ENCODE results near the gene SECTM1.

SECTM1 gene

DNA sequence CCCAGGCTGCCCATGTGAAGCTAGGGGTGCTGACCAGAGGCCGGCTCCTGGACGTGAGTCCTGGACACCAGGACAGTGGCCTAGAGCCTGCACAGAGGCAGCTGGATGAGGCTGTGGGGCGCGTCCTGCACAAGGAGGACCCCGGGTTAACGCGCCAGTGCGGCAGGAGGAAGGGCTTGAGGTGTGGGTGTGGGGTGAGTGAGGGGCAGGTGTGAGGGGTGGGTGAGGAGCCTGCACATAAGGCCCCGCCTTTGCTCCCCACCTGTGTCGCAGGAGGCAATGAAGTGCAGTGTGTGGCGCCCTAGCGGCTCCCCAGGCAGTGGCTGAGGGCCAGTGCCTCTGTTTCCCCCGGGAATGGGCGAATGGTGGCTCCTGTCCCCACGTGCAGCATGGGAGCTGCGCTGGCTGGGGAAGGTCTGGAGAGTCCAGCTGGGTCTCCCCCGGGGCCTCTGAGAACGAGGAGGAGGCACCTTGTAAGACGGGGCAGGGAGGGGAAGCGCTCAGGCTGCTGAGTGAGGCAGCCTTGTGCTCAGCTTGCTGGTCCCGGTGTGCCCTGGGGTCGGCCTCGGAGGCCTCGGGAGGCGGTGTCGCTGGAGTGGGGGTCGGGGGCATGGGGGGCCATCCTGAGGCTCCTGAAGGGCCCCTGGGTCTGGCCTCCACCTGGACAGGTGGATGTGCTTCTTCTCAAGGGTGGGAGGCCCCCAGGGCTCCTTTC lies 19.4 kb downstream of the SECTM1 start:
- no peaks in the 10 kb centered on the region for H3K9me3 ChIP-seq (ENCODE audit: control insufficient read depth in 5 of 5, low read length in 5 of 5)
- no peaks in the 10 kb centered on the region for H3K36me3 ChIP-seq (ENCODE audit: control insufficient read depth in 5 of 5, insufficient read depth in 5 of 5, low read length in 5 of 5)
- H3K27me3 ChIP-seq (ENCODE audit: control insufficient read depth in 5 of 5, insufficient read depth in 4 of 5, low read length in 5 of 5), result peaks cover 27 to 55% (median 49%) of the 10 kb centered on the region in 5 donors
- no peak overlapping the region for H3K27ac ChIP-seq (ENCODE audit: low read depth, low read length)
- no peak overlapping the region for H3K9ac ChIP-seq (ENCODE audit: low read length in 5 of 5)
- no peak overlapping the region for H3K4me3 ChIP-seq (ENCODE audit: low read depth in 1 of 5, low read length in 5 of 5)
- H3K4me1 ChIP-seq (ENCODE audit: control insufficient read depth in 5 of 5, insufficient read depth in 5 of 5, low read length in 5 of 5), result peaks cover 0 to 25% (median 6%) of the 10 kb centered on the region in 5 donors

DNA sequence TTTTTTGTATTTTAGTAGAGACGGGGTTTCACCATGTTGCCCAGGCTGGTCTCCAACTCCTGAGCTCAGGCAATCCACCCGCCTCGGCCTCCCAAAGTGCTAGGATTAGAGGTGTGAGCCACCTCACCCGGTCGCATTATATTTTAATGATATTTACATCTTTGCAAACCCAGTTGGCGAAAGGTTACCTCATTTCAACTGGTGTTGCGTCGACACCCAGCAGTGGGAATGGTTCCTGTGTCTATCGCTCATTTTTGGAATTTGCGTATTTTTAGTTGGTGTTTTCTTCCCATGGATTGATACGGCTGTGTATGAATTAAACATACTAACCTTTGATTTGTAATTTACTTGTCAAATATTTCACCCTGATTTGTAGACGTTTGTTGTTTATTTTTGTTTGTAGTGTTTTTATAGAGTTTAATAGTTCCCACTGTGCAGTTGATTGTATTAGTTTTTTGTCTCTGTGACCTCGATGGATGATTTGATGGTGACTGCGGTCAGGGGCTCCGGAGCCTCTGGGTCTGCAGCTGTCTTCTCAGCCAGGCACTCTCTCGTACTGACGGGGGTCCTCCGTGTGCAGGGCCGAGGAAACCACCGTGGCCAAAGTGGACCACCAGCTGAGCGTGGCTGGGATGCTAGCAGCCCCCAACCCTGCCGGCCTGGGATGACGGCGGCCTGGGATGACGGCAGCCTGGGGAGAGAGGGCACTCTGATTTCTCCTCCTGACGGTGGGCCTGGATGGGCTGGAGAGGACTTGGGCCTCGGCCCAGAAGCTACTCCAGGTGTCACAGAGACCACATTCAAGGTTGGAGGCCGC lies 20.2 kb downstream of the SECTM1 start:
- peaks cover 30 to 55% (median 49%) of the 10 kb centered on the region in 5 donors for H3K27me3 ChIP-seq (ENCODE audit: control insufficient read depth in 5 of 5, insufficient read depth in 4 of 5, low read length in 5 of 5)
- H3K27ac ChIP-seq (ENCODE audit: low read depth, low read length), result no peak overlapping the region

GRCh38 chr17:82311971-82312370 lies 21.6 kb downstream of the SECTM1 start:
- Histone ChIP-seq H3K4me1 (ENCODE audit: control insufficient read depth in 5 of 5, insufficient read depth in 5 of 5, low read length in 5 of 5) (peaks cover 0 to 25% (median 6%) of the 10 kb centered on the region in 5 donors), H3K9ac (ENCODE audit: low read length in 5 of 5) (no peak overlapping the region), H3K27ac (ENCODE audit: low read depth, low read length) (no peak overlapping the region), H3K4me3 (ENCODE audit: low read depth in 1 of 5, low read length in 5 of 5) (no peak overlapping the region), H3K9me3 (ENCODE audit: control insufficient read depth in 5 of 5, low read length in 5 of 5) (no peaks in the 10 kb centered on the region), H3K36me3 (ENCODE audit: control insufficient read depth in 5 of 5, insufficient read depth in 5 of 5, low read length in 5 of 5) (no peaks in the 10 kb centered on the region), H3K27me3 (ENCODE audit: control insufficient read depth in 5 of 5, insufficient read depth in 4 of 5, low read length in 5 of 5) (peaks cover 34 to 54% (median 47%) of the 10 kb centered on the region in 5 donors)

More for the DNA sequence above, 20.2 kb downstream of the SECTM1 start:
- Histone ChIP-seq H3K9ac (ENCODE audit: low read length in 5 of 5) (no peak overlapping the region), H3K4me1 (ENCODE audit: control insufficient read depth in 5 of 5, insufficient read depth in 5 of 5, low read length in 5 of 5) (peaks cover 0 to 25% (median 6%) of the 10 kb centered on the region in 5 donors), H3K4me3 (ENCODE audit: low read depth in 1 of 5, low read length in 5 of 5) (no peak overlapping the region), H3K9me3 (ENCODE audit: control insufficient read depth in 5 of 5, low read length in 5 of 5) (no peaks in the 10 kb centered on the region), H3K36me3 (ENCODE audit: control insufficient read depth in 5 of 5, insufficient read depth in 5 of 5, low read length in 5 of 5) (no peaks in the 10 kb centered on the region)

- peaks cover 0 to 17% (median 5%) of the 10 kb centered on the region in 5 donors for H3K4me1 ChIP-seq (ENCODE audit: control insufficient read depth in 5 of 5, insufficient read depth in 5 of 5, low read length in 5 of 5)
- no peaks in the 10 kb centered on the region for H3K9me3 ChIP-seq (ENCODE audit: control insufficient read depth in 5 of 5, low read length in 5 of 5)
- H3K36me3 ChIP-seq (ENCODE audit: control insufficient read depth in 5 of 5, insufficient read depth in 5 of 5, low read length in 5 of 5), result no peaks in the 10 kb centered on the region
- H3K27me3 ChIP-seq (ENCODE audit: control insufficient read depth in 5 of 5, insufficient read depth in 4 of 5, low read length in 5 of 5), result peaks cover 31 to 44% (median 37%) of the 10 kb centered on the region in 5 donors
- H3K9ac ChIP-seq (ENCODE audit: low read length in 5 of 5), result no peak overlapping the region
- no peak overlapping the region for H3K4me3 ChIP-seq (ENCODE audit: low read depth in 1 of 5, low read length in 5 of 5)
- no peak overlapping the region for H3K27ac ChIP-seq (ENCODE audit: low read depth, low read length)
Observed at GRCh38 chr17:82310877-82311276, 22.7 kb downstream of the SECTM1 start.

GRCh38 chr17:82309656-82310570 lies 23.7 kb downstream of the SECTM1 start:
- Histone ChIP-seq H3K4me1 (ENCODE audit: control insufficient read depth in 5 of 5, insufficient read depth in 5 of 5, low read length in 5 of 5) (peaks cover 0 to 8% (median 0%) of the 10 kb centered on the region in 5 donors), H3K27ac (ENCODE audit: low read depth, low read length) (no peak overlapping the region), H3K9me3 (ENCODE audit: control insufficient read depth in 5 of 5, low read length in 5 of 5) (no peaks in the 10 kb centered on the region), H3K36me3 (ENCODE audit: control insufficient read depth in 5 of 5, insufficient read depth in 5 of 5, low read length in 5 of 5) (no peaks in the 10 kb centered on the region), H3K27me3 (ENCODE audit: control insufficient read depth in 5 of 5, insufficient read depth in 4 of 5, low read length in 5 of 5) (peaks cover 24 to 37% (median 29%) of the 10 kb centered on the region in 5 donors), H3K4me3 (ENCODE audit: low read depth in 1 of 5, low read length in 5 of 5) (no peak overlapping the region), H3K9ac (ENCODE audit: low read length in 5 of 5) (no peak overlapping the region)

GRCh38 chr17:82305727-82306300 lies 27.8 kb downstream of the SECTM1 start:
- Histone ChIP-seq H3K4me1 (ENCODE audit: control insufficient read depth in 5 of 5, insufficient read depth in 5 of 5, low read length in 5 of 5) (peaks cover 0 to 6% (median 2%) of the 10 kb centered on the region in 5 donors), H3K27ac (ENCODE audit: low read depth, low read length) (no peak overlapping the region), H3K9me3 (ENCODE audit: control insufficient read depth in 5 of 5, low read length in 5 of 5) (no peaks in the 10 kb centered on the region), H3K36me3 (ENCODE audit: control insufficient read depth in 5 of 5, insufficient read depth in 5 of 5, low read length in 5 of 5) (no peaks in the 10 kb centered on the region), H3K27me3 (ENCODE audit: control insufficient read depth in 5 of 5, insufficient read depth in 4 of 5, low read length in 5 of 5) (peaks cover 16 to 34% (median 17%) of the 10 kb centered on the region in 5 donors), H3K9ac (ENCODE audit: low read length in 5 of 5) (no peak overlapping the region), H3K4me3 (ENCODE audit: low read depth in 1 of 5, low read length in 5 of 5) (no peak overlapping the region)

DNA sequence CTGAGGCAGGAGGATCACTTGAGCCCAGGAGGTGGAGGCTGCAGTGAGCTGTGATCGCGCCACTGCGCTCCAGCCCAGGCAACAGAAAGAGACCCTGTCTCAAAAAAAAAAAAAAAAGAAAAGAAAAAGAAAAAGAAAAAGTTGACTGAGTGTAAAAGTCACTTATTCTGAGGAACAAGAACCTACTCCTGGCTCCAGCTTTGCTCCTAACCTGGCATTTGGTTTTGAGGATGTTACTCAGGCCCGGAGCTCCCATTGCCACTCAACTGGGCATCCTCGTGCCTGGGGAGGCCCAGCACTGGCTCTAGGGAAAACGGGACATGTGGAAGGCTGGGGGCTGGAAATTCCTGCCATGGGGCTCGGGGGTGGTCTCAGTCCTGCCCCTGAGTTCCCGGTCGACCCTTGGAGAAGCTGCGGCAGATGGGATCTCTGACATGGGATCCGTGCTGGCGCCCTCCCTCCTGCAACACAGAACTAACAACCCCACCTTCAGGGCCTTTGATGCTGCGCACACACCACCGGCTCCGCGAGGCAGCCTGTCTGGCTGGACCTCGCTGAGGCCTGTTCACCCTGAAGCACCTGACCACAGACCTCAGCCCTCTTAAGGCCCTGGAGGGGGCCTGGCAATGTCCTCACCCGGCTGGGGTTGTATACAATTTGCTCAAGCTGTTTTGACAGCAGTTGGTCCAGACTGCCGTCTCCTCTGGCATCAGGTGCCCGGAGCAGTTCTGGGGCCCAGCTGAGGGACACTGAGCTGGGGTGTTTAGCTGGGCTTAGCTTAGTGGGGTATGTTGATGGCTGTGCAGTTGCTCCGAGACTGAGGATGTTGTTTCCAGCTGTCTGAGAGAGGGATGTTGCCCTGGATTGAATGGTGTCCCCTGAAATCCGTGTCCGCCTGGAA lies 28.5 kb downstream of the SECTM1 start:
- H3K27ac ChIP-seq (ENCODE audit: low read depth, low read length), result no peak overlapping the region

GRCh38 chr17:82303944-82304808 lies 29.4 kb downstream of the SECTM1 start:
- Histone ChIP-seq H3K36me3 (ENCODE audit: control insufficient read depth in 5 of 5, insufficient read depth in 5 of 5, low read length in 5 of 5) (no peaks in the 10 kb centered on the region), H3K4me1 (ENCODE audit: control insufficient read depth in 5 of 5, insufficient read depth in 5 of 5, low read length in 5 of 5) (peaks cover 0 to 9% (median 3%) of the 10 kb centered on the region in 5 donors), H3K27me3 (ENCODE audit: control insufficient read depth in 5 of 5, insufficient read depth in 4 of 5, low read length in 5 of 5) (peaks cover 3 to 21% (median 7%) of the 10 kb centered on the region in 5 donors), H3K9ac (ENCODE audit: low read length in 5 of 5) (no peak overlapping the region), H3K27ac (ENCODE audit: low read depth, low read length) (no peak overlapping the region), H3K9me3 (ENCODE audit: control insufficient read depth in 5 of 5, low read length in 5 of 5) (no peaks in the 10 kb centered on the region), H3K4me3 (ENCODE audit: low read depth in 1 of 5, low read length in 5 of 5) (no peak overlapping the region)

More for the DNA sequence above, 28.5 kb downstream of the SECTM1 start:
- Histone ChIP-seq H3K27me3 (ENCODE audit: control insufficient read depth in 5 of 5, insufficient read depth in 4 of 5, low read length in 5 of 5) (peaks cover 9 to 27% (median 10%) of the 10 kb centered on the region in 5 donors), H3K9me3 (ENCODE audit: control insufficient read depth in 5 of 5, low read length in 5 of 5) (no peaks in the 10 kb centered on the region), H3K4me3 (ENCODE audit: low read depth in 1 of 5, low read length in 5 of 5) (no peak overlapping the region), H3K36me3 (ENCODE audit: control insufficient read depth in 5 of 5, insufficient read depth in 5 of 5, low read length in 5 of 5) (no peaks in the 10 kb centered on the region), H3K9ac (ENCODE audit: low read length in 5 of 5) (no peak overlapping the region), H3K4me1 (ENCODE audit: control insufficient read depth in 5 of 5, insufficient read depth in 5 of 5, low read length in 5 of 5) (peaks cover 0 to 9% (median 3%) of the 10 kb centered on the region in 5 donors)
